Measurements from ENCODE around the gene FAM187B. TPM values are rescaled to one million over a fixed set of nuclear protein-coding genes. Genes with fewer than 3 reads are reported as not detected.
A peak's percentile ranks its signal among the peaks of the same experiment; 100 is the strongest.

The FAM187B gene
- total RNA-seq, 4 donors from 2014 or later = 0.67 TPM; not detected in 3

GRCh38 chr19:35266520-35267352 lies 38.2 kb upstream of the FAM187B start:
- peak; percentile 21 to 42 for DNase-seq
- no peaks in the 10 kb centered on the region for H3K27me3 ChIP-seq
- TF ChIP-seq CTCF (IDR thresholded peaks at IDR 0.05) (no peak), POLR2A (IDR thresholded peaks at IDR 0.05) (no peak)
- H3K27ac ChIP-seq = peak overlapping the region; percentile 91 to 97 (median 95)
- peaks cover 27 to 45% of the 10 kb centered on the region in 2 donors for H3K4me1 ChIP-seq
- intact Hi-C loops (cut with DNase I) = loop anchor here (2.0 kb wide), 1 partner anchor 18 kb away; the partner anchor contains the start of gene LSR
- H3K36me3 ChIP-seq = peaks cover 9 to 16% of the 10 kb centered on the region in 2 donors
- no peaks in the 10 kb centered on the region for H3K9me3 ChIP-seq
- H3K4me3 ChIP-seq (replicated peaks in 1 of 3) = peak overlapping the region; percentile 68 to 100 (median 86)
- WGBS, 2 donors = 46 to 88% methylated on average over 7 to 14 of the region's 39 CpGs

- 84 to 89% methylated on average over 10 of the region's 10 CpGs for WGBS, 2 donors
- intact Hi-C loops (cut with DNase I) = loop anchor here (2.0 kb wide), 1 partner anchor 17 kb away; the partner anchor contains the start of gene LSR
- peak overlapping the region in 1 of 3 donors; percentile 95 for H3K27ac ChIP-seq
- no peaks in the 10 kb centered on the region for H3K9me3 ChIP-seq
- no peak for TF ChIP-seq CTCF (IDR thresholded peaks at IDR 0.05)
- no peak for DNase-seq
- peaks cover 2 to 9% of the 10 kb centered on the region in 2 donors for H3K36me3 ChIP-seq
- no peaks in the 10 kb centered on the region for H3K27me3 ChIP-seq
- peaks cover 32 to 49% of the 10 kb centered on the region in 2 donors for H3K4me1 ChIP-seq
- H3K4me3 ChIP-seq (replicated peaks in 1 of 3) = no peak overlapping the region
Observed at GRCh38 chr19:35265900-35266519, 37.5 kb upstream of the FAM187B start.

- 56 to 66% methylated on average over 6 of the region's 6 CpGs for WGBS, 2 donors
- H3K27ac ChIP-seq = peak overlapping the region in 1 of 3 donors; percentile 12
- peaks cover 0 to 2% of the 10 kb centered on the region in 2 donors for H3K36me3 ChIP-seq
- H3K9me3 ChIP-seq = no peaks in the 10 kb centered on the region
- TF ChIP-seq POLR2A (IDR thresholded peaks at IDR 0.05) (no peak), CTCF (IDR thresholded peaks at IDR 0.05) (no peak)
- peak; percentile 56 to 60 for DNase-seq
- H3K4me3 ChIP-seq (replicated peaks in 1 of 3) = no peak overlapping the region
- no peaks in the 10 kb centered on the region for H3K27me3 ChIP-seq
- intact Hi-C loops (cut with DNase I) = no loop called here
- peaks cover 30 to 46% of the 10 kb centered on the region in 2 donors for H3K4me1 ChIP-seq
Observed at GRCh38 chr19:35265126-35265899, 36.8 kb upstream of the FAM187B start.

- H3K27ac ChIP-seq = peak overlapping the region in 1 of 3 donors; percentile 12
- intact Hi-C loops (cut with DNase I) = no loop called here
Observed at GRCh38 chr19:35264268-35265125, 36.0 kb upstream of the FAM187B start.

More at GRCh38 chr19:35264268-35265125, 36.0 kb upstream of the FAM187B start:
- no peaks in the 10 kb centered on the region for H3K36me3 ChIP-seq
- H3K9me3 ChIP-seq = no peaks in the 10 kb centered on the region
- 80 to 81% methylated on average over 6 to 7 of the region's 7 CpGs for WGBS, 2 donors
- H3K27me3 ChIP-seq = no peaks in the 10 kb centered on the region
- TF ChIP-seq POLR2A (IDR thresholded peaks at IDR 0.05) (no peak), CTCF (IDR thresholded peaks at IDR 0.05) (no peak)
- H3K4me3 ChIP-seq (replicated peaks in 1 of 3) = no peak overlapping the region
- peaks cover 24 to 40% of the 10 kb centered on the region in 2 donors for H3K4me1 ChIP-seq
- DNase-seq = no peak
